ENCODE data around the gene RXRA. TPM values are rescaled to one million over a fixed set of nuclear protein-coding genes. Genes with fewer than 3 reads are reported as not detected.

The RXRA gene
- total RNA-seq, 1 donor = 11.2 TPM

DNA sequence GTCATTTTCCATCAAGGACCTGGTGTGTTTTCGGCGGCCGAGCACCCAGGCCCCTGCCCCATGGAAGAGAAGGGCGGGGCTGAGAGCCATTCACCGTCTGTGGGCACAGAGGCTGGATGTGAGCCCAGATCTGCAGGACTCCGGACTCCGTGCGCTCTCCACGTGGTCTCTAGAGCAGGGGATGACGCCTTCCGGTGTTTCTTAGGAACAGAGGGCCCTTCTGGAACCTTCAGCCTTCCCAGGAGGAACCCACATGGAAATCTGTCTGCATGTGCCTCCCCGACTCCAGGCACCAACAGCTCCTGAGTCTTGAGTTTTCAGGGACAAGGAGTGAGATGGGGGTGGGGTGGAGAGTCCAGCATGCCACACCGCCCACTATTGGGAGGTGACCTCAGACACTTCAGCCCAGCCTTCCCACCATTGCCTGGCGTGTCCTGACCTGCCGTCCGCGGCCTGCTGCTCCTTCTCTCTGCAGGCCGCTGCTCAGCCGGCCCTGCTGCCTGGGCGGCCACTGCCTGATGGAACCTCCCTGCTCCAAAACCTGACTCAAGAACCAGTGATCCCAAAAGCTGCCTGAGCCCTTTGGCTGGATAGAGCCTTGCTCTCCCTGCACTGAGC, 2.4 kb upstream of the RXRA start:
- Histone ChIP-seq H3K4me1 (ENCODE audit: insufficient read depth, low read length) (peaks cover 36% of the 10 kb centered on the region), H3K4me3 (ENCODE audit: low read length) (no peak overlapping the region), H3K27me3 (ENCODE audit: insufficient read depth, low read length) (no peaks in the 10 kb centered on the region), H3K9me3 (ENCODE audit: low read depth, low read length) (no peaks in the 10 kb centered on the region)

- Histone ChIP-seq H3K4me1 (ENCODE audit: insufficient read depth, low read length) (peaks cover 43% of the 10 kb centered on the region), H3K27me3 (ENCODE audit: insufficient read depth, low read length) (no peaks in the 10 kb centered on the region), H3K4me3 (ENCODE audit: low read length) (no peak overlapping the region), H3K9me3 (ENCODE audit: low read depth, low read length) (no peaks in the 10 kb centered on the region)
Observed at GRCh38 chr9:134324359-134325095, 1.7 kb upstream of the RXRA start.

DNA sequence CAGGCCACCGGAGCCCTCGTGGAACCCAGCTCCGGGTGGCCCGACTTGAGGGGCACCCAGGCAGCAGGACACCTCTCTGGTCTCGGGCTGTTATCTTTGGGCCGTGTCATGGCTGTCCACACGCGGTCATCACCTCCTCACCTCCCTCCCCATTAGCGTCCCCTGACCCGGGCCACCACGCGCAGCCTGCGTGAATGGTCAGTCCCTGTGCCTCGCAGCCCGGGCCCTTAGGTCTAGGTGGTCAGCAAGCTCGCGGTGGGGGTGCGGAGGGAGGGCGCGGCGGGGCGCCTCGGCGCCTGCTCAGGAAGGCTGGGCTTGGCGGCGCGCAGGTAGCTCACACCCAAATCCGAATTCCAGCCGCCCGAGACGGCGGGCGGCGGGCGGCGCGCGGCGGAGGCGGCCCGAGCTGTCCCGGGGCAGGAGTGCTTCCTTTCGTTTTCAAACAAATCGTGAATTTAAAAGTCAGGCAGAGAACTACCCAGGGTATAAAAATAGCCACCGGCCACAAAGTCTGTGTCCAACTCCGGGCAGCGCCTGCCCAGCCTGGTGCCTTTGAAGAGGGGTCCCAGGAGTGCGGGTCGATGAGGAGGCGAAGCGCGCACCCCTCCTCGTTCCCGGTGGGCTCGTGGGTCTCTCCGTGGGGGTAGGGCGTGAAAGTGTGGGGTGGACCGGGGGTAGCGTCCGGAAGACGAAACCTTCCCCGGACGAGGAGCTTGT, 1.0 kb upstream of the RXRA start:
- Histone ChIP-seq H3K4me1 (ENCODE audit: insufficient read depth, low read length) (peaks cover 50% of the 10 kb centered on the region), H3K9me3 (ENCODE audit: low read depth, low read length) (no peaks in the 10 kb centered on the region), H3K27me3 (ENCODE audit: insufficient read depth, low read length) (no peaks in the 10 kb centered on the region), H3K4me3 (ENCODE audit: low read length) (peak overlapping the region; percentile 55)

DNA sequence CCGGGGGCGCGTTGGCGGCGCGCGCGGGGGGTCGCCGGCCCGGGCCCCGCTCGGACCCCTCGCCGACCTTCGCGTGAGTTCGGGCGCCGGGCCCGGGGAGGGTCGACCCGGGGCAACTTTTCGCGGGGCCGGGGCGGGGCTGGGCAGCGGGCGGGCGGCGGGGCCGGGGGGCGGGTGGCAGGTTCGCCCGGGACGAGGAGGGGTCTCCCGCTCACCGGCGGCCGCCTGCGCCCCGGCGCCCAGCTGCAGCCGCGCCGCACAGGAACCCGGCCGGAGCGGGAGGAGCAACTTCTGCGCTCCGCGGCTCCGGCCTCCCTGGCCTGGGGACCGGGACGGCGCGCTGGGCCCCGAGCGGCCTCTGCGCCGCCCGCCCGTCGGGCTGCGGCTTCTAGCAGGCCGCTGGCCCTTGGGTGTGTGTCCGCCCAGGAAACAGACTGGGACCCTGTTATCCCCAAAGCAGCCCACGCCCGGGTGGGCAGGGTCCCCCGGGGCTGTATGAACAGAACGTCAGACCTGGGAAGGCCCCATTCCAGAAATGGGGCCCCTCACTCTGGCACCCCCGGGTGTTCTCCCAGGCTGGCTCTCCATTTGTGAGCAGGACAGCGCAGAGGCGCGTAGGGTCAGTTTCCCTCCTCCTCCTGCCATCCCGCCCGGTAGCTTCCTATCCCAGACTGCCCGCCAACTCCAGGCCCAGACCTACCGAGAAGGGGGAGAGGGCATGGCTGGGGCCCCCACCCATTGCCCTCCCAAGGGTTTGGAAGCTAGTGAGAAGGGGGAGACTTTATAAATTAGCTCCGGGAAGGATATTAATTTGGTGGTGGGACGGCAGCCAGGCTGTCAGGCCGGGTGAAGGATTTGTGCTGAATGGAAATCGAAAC, 708 bp downstream of the RXRA start:
- Histone ChIP-seq H3K4me1 (ENCODE audit: insufficient read depth, low read length) (peaks cover 51% of the 10 kb centered on the region), H3K27me3 (ENCODE audit: insufficient read depth, low read length) (no peaks in the 10 kb centered on the region), H3K4me3 (ENCODE audit: low read length) (peak overlapping the region; percentile 67), H3K9me3 (ENCODE audit: low read depth, low read length) (no peaks in the 10 kb centered on the region)

GRCh38 chr9:134327671-134328231, 1.5 kb downstream of the RXRA start:
- Histone ChIP-seq H3K4me3 (ENCODE audit: low read length) (peak overlapping the region; percentile 67), H3K9me3 (ENCODE audit: low read depth, low read length) (no peaks in the 10 kb centered on the region), H3K27me3 (ENCODE audit: insufficient read depth, low read length) (no peaks in the 10 kb centered on the region), H3K4me1 (ENCODE audit: insufficient read depth, low read length) (peaks cover 51% of the 10 kb centered on the region)

- H3K9me3 ChIP-seq (ENCODE audit: low read depth, low read length) = no peaks in the 10 kb centered on the region
- H3K4me3 ChIP-seq (ENCODE audit: low read length) = no peak overlapping the region
- H3K27me3 ChIP-seq (ENCODE audit: insufficient read depth, low read length) = no peaks in the 10 kb centered on the region
- peaks cover 51% of the 10 kb centered on the region for H3K4me1 ChIP-seq (ENCODE audit: insufficient read depth, low read length)
Observed at GRCh38 chr9:134328341-134328840, 2.1 kb downstream of the RXRA start.

DNA sequence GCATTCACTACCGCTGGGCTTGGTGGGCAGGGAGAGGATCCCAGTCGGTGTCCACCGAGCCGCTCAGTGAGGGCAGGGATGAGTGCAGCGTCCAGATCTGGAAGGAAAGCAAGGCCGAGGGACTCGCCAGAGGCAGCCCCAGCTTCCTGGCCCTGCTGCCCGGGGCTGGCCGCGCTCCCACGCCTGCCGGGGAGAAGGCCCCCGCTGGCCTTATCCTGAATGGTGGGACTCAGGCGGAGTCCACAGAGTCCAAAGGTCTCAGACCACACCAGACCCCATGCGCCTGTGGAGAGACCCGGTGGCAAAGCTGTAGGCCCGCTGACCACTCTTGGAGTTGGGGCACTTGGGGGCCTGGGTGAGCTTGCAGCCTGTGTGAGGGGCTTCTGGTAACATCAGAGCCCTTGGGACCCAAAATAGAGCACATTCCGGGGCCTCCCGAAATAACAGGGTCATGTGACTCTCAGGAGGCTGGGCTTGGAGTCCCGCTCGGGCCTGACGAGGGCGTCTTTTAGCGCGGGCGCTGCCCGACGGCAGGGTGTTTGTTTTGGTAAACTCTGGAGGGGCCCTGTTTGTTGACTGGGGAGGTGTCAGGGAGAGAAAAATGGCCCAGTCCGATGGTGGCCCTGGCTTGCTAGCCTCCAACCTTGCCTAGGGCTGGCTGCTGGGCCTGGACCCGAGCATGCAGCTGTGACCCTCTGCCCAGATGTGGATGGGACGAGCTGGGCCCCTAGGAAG, 2.8 kb downstream of the RXRA start:
- no peaks in the 10 kb centered on the region for H3K9me3 ChIP-seq (ENCODE audit: low read depth, low read length)
- no peak overlapping the region for H3K4me3 ChIP-seq (ENCODE audit: low read length)
- H3K27me3 ChIP-seq (ENCODE audit: insufficient read depth, low read length) = no peaks in the 10 kb centered on the region
- peaks cover 50% of the 10 kb centered on the region for H3K4me1 ChIP-seq (ENCODE audit: insufficient read depth, low read length)

DNA sequence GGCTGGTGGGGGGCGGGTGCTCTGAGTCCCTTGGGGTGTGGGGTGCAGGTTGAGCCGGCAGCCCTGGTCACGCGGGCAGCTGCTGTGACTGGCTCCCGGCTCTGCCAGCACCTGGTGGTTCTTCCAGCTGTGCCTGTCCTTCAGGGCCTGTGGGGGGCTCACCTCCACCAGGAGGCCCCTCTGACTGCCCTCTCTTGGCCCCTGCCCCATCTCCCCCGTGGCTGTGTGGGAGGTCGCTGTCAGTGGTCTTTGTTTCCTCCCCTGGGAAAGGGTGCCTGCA, 3.3 kb downstream of the RXRA start:
- H3K4me3 ChIP-seq (ENCODE audit: low read length) = no peak overlapping the region
- H3K9me3 ChIP-seq (ENCODE audit: low read depth, low read length) = no peaks in the 10 kb centered on the region
- H3K27me3 ChIP-seq (ENCODE audit: insufficient read depth, low read length) = no peaks in the 10 kb centered on the region
- peaks cover 45% of the 10 kb centered on the region for H3K4me1 ChIP-seq (ENCODE audit: insufficient read depth, low read length)

- Histone ChIP-seq H3K27me3 (ENCODE audit: insufficient read depth, low read length) (no peaks in the 10 kb centered on the region), H3K4me3 (ENCODE audit: low read length) (no peak overlapping the region), H3K9me3 (ENCODE audit: low read depth, low read length) (no peaks in the 10 kb centered on the region), H3K4me1 (ENCODE audit: insufficient read depth, low read length) (peaks cover 41% of the 10 kb centered on the region)
Observed at GRCh38 chr9:134329886-134330285, 3.6 kb downstream of the RXRA start.

GRCh38 chr9:134330590-134330989, 4.3 kb downstream of the RXRA start:
- H3K4me3 ChIP-seq (ENCODE audit: low read length) = no peak overlapping the region
- no peaks in the 10 kb centered on the region for H3K27me3 ChIP-seq (ENCODE audit: insufficient read depth, low read length)
- peaks cover 34% of the 10 kb centered on the region for H3K4me1 ChIP-seq (ENCODE audit: insufficient read depth, low read length)
- H3K9me3 ChIP-seq (ENCODE audit: low read depth, low read length) = no peaks in the 10 kb centered on the region

- no peak overlapping the region for H3K4me3 ChIP-seq (ENCODE audit: low read length)
- no peaks in the 10 kb centered on the region for H3K9me3 ChIP-seq (ENCODE audit: low read depth, low read length)
- H3K4me1 ChIP-seq (ENCODE audit: insufficient read depth, low read length) = peaks cover 33% of the 10 kb centered on the region
- H3K27me3 ChIP-seq (ENCODE audit: insufficient read depth, low read length) = no peaks in the 10 kb centered on the region
Observed at GRCh38 chr9:134331186-134332025, 5.2 kb downstream of the RXRA start.

- no peaks in the 10 kb centered on the region for H3K9me3 ChIP-seq (ENCODE audit: low read depth, low read length)
- H3K4me3 ChIP-seq (ENCODE audit: low read length) = no peak overlapping the region
- peaks cover 35% of the 10 kb centered on the region for H3K4me1 ChIP-seq (ENCODE audit: insufficient read depth, low read length)
- H3K27me3 ChIP-seq (ENCODE audit: insufficient read depth, low read length) = no peaks in the 10 kb centered on the region
Observed at GRCh38 chr9:134332266-134332665, 6.0 kb downstream of the RXRA start.

GRCh38 chr9:134332841-134333233, 6.6 kb downstream of the RXRA start:
- Histone ChIP-seq H3K9me3 (ENCODE audit: low read depth, low read length) (no peaks in the 10 kb centered on the region), H3K4me3 (ENCODE audit: low read length) (no peak overlapping the region), H3K4me1 (ENCODE audit: insufficient read depth, low read length) (peaks cover 35% of the 10 kb centered on the region), H3K27me3 (ENCODE audit: insufficient read depth, low read length) (no peaks in the 10 kb centered on the region)

Measured in mononuclear cell (primary cell).